Stimulated activated CD4-positive, alpha-beta T cell treated with anti-CD3 and anti-CD28 coated beads, Interleukin-1b, Interleukin-23, amount 100 ng/mL, for 48 hours (primary cell): Measurements from ENCODE around the gene ARID1B.

Source experiments
- DNase-seq: peaks from one replicate; pipeline ENCODE4 v3.0.0-alpha.2; 2020

The ARID1B gene

DNA sequence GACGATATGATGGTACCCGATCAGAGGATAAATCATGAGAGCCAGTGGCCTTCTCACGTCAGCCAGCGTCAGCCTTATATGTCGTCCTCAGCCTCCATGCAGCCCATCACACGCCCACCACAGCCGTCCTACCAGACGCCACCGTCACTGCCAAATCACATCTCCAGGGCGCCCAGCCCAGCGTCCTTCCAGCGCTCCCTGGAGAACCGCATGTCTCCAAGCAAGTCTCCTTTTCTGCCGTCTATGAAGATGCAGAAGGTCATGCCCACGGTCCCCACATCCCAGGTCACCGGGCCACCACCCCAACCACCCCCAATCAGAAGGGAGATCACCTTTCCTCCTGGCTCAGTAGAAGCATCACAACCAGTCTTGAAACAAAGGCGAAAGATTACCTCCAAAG, 423.9 kb downstream of the ARID1B start:
- DNase-seq: no peak

DNA sequence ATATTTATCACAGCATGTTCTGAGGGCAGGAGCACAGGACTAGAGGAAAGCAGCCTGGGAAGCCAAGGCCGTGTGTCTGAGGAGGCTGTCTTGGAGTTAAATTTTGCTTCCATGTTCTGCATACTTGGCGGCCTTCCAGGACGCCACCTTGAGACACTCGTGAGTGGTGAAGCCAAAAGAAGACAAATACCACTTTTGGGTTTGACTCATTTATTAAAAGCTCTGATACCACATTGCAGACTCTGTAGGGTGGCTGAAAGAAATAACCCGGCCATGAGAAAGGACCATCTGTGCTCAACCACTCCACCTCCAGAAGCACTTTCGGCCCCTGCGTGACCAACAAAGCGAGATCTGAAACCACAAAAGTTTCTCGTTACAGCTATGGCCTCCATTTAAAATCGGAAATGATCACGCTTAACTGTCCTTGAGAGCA, 426.1 kb downstream of the ARID1B start:
- DNase-seq: no peak

DNA sequence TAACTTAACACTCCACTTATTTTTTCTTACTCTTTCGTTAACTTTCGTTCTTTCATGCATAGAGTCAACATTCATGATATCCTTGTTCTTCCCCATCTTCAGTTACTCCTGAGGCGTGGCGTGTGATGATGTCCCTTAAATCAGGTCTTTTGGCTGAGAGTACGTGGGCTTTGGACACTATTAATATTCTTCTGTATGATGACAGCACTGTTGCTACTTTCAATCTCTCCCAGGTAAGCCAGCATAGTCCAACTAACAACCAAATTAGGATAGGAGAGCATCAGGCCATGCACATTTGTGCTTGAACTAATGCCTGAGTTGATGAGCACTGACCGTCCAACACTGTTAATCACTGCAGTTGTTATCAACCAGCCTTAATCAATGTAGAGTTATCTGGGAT, 426.6 kb downstream of the ARID1B start:
- no peak for DNase-seq

DNA sequence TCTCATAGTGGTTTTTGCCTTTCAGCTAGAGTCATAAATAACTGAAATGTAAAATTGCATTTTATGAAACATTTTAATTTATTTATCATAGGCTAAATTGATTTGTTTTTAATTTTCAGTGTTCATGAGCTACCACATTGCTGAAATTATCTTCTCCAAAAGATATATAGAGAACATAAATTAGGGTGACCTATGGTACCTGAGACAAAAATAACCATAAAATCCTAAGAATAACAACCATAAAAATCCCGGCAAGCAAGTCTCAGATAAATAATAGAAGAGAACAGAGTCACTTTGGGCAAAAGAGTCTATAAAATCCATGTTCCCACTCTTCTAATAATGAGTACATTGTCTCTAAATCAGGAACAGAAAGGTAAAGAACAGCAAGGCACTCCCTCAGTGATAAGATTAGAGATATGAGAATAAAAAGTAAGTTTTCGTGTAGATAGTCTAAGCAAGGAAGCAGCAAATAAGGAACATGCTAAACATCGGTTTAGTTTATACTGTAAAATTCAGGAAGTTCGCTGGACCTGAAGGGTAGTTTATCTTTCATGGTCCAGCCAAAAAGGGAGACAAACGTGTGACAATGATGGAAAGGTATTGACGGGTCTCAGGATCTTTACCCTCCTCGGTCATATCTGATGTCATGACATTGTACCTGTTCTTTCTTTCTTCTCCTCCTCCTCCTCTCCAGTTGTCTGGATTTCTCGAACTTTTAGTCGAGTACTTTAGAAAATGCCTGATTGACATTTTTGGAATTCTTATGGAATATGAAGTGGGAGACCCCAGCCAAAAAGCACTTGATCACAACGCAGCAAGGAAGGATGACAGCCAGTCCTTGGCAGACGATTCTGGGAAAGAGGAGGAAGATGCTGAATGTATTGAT, 428.5 kb downstream of the ARID1B start:
- DNase-seq: no peak

DNA sequence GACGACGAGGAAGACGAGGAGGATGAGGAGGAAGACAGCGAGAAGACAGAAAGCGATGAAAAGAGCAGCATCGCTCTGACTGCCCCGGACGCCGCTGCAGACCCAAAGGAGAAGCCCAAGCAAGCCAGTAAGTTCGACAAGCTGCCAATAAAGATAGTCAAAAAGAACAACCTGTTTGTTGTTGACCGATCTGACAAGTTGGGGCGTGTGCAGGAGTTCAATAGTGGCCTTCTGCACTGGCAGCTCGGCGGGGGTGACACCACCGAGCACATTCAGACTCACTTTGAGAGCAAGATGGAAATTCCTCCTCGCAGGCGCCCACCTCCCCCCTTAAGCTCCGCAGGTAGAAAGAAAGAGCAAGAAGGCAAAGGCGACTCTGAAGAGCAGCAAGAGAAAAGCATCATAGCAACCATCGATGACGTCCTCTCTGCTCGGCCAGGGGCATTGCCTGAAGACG, 429.2 kb downstream of the ARID1B start:
- no peak for DNase-seq

DNA sequence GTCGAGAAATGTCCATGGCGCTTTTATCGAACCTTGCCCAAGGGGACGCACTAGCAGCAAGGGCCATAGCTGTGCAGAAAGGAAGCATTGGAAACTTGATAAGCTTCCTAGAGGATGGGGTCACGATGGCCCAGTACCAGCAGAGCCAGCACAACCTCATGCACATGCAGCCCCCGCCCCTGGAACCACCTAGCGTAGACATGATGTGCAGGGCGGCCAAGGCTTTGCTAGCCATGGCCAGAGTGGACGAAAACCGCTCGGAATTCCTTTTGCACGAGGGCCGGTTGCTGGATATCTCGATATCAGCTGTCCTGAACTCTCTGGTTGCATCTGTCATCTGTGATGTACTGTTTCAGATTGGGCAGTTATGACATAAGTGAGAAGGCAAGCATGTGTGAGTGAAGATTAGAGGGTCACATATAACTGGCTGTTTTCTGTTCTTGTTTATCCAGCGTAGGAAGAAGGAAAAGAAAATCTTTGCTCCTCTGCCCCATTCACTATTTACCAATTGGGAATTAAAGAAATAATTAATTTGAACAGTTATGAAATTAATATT, 430.4 kb downstream of the ARID1B start:
- DNase-seq: no peak

DNA sequence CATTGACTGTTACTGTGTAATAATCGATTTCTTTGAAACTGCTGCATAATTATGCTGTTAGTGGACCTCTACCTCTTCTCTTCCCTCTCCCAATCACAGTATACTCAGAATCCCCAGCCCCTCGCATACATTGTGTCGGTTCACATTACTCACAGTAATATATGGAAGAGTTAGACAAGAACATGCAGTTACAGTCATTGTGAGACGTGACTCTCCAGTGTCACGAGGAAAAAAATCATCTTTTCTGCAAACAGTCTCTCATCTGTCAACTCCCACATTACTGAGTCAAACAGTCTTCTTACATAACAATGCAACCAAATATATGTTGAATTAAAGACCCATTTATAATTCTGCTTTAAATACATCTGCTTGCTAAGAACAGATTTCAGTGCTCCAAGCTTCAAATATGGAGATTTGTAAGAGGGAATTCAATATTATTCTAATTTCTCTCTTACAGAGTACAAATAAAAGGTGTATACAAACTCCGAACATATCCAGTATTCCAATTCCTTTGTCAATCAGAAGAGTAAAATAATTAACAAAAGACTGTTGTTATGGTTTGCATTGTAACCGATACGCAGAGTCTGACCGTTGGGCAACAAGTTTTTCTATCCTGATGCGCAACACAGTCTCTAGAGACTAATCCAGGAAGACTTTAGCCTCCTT, 432.8 kb downstream of the ARID1B start:
- no peak for DNase-seq

DNA sequence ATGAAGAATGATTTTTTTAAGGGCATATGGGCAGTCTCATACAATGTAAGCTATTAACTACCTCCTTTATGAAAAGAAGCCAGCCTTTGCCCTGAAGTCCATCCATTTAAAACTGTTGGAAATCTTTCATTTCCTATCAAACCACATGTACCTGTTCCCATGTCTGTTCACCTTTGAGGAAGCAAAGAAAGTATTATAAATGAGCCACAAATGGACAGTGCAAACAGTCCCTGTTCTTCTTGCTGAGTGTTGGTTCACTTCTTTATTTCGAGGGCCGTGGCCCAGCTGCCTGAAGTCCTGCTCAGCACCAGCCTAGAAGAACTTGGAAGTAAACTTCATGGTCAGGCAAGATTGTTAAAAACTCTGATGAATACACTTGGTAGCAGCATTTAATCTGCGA, 433.8 kb downstream of the ARID1B start:
- DNase-seq: no peak

DNA sequence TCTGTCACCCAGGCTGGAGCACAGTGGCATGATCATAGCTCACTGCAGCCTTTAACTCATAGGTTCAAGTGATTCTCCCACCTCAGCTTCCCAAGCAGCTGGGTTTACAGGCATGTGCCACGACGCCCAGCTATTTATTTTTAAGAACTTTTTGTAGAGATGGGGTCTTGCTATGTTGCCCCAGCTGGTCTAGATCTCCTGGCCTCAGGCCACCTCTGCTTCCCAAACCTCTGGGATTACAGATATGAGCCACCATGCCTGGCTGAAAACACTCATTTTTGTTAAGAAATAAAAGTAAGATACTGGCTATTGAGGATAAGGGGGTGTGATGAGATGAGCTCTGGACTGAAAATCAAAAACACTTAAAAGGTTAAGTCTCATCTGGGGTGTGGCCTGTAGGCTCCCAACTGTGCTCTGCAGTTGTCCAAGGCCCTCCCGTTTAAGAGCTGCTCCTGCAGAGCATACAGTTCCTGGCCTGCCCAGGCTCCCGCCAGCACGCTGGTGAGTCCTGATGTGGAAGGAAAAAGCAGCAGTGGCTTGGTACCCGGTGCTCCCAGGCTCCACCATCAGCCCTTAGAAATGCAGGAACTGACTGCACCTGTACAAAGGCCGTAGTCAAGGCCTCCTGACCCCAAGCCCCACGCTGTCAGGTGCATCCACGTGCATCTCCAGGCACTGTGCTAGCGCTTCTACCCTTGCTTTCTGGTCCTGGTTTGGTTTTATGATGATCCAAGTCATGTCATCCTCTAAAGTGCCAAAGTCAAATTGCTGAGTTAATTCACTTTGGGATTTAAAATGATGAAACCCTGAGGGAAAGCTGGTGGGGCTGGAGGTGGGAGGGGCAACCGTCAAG, 434.7 kb downstream of the ARID1B start:
- no peak for DNase-seq

DNA sequence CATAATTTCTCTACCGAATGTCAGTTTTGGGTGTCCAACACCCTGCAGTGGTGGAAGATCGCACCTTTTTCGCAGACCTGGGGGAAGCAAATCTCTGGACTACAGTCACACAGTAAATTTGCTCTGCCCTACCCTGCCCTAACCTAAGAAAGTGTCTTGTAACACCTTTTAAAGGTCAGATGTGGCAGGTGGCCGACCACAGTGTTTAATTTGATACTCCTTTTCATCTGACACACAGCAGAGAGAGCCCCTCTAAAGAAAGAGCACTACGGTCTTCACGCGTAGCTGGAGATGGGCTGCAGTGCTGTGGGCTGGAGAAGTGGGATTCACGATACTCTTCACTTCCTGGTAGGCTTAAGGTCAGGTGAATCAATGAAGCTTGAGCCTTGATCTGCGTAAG, 436.2 kb downstream of the ARID1B start:
- no peak for DNase-seq

DNA sequence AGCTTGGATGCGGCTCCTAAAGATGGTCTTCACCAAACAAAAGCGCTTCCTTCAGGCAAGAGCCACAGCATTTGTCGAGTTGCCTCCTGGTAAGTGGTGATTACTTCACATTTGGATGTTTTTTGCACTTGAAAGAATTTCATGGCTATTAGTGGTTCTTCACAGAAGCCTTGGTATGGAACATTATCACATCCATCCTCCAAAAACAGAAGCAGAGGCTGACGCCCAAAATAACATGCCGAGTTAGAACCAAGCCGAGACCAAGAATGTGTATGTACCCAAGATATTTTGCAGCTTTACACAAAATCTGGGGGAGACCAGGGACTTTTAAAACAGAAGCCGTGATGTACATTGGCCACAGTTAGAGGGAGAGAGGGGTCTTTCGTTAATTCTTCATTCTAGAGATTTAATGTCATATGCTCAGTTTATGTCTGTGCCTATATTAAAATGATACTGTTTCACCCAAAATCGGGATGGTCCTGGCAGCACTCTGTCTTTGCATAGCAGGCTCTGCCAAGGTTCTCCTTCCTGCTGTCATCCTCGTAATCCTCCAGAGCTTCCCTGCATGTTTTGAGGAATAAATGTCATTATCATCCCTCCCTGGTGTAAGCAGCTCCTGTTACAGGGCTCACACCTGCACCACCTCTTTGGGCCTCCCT, 436.9 kb downstream of the ARID1B start:
- no peak for DNase-seq

DNA sequence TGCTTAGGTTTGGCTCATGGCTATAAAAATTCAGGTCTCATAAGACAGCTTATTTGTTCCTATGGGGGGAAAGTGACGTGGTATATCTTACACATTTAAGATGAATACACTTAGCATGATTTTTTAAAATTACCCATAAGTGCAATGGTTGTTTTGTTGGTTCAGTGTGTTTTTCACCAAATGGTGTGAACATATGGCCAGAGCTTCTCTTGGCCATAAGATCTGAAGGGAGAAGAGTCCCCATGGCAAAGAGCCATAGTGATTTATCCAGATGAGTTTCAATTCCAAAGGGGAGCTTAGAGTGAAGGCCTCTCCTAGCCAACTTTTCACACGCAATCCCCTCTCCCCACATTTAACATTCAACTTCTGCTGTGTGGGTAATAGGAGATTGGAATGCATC, 438.5 kb downstream of the ARID1B start:
- no peak for DNase-seq

DNA sequence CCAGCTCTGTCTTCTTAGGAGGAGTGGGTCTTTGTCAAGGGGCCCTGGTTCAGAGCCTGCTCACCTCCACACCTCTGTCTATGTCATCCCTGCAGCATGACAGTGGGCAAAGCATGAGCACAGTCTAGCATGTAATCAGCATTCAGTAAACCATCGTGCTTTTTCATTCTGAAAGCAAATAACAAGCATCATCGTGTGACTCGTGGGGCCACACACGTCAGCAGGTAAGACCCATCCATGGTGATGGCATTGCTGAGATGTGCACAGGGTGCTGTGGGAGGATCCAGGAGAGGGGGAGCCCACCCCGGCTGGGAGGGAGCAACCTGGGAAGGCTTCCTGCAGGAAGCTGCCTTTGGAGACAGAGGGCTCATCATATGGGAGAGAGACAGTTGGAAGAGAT, 439.4 kb downstream of the ARID1B start:
- peak; percentile 55 for DNase-seq

DNA sequence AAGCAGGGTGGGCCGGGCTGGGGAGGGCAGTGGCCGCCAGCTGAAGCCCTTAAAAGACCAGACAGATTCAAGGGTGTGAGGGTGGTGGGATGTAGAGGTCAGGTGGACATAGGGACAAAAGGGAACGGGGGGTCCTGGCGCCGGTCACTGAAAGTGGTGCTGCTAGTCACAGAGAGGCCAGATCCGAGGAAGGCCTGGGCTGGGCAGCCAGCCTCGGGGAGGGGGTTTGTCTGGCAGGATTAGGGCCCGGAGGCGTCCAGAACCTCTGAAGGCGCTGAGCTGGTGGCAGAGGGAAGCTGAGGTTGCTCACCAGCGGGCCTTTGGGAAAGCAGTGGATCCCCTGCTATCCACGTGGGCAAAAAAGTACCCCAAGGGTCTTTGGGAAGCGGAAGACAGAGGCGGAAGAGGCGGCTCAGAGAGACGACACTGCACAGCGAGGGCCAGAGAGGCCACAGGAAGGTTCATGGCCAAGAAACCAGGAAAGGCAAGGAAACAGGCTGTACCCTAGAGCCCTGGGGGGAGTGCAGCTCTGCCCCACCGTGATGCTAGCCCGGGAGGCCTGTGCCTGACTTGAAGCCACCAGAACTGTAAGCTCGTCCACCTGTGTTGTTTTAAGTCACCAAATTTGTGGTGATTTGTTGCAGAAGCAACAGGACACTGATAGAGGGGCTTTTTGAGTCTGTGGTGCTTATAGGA, 440.2 kb downstream of the ARID1B start:
- DNase-seq: no peak

DNA sequence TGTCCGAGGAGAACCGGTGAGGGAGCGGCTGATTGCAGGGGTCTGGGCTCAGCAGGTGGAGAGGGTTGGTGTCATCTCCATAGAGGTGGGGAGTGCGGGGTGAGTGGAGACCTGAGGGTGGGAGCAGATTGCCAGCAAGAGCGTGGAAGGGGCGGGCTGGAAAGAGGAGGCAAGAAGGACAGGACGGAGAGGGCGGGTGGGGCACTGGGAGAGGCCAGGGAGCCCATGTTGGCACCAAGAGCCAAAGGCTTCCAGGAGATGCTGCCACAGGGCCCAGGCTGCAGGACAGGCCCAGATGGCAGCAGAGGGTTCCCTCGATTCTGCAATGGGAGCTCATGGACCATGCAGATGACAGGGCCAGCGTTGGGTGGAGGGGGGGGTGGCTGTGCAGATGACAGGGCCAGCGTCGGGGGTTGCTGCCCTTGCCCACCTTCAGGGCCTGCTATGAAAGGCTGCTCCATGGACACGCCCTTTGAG, 440.8 kb downstream of the ARID1B start:
- no peak for DNase-seq

DNA sequence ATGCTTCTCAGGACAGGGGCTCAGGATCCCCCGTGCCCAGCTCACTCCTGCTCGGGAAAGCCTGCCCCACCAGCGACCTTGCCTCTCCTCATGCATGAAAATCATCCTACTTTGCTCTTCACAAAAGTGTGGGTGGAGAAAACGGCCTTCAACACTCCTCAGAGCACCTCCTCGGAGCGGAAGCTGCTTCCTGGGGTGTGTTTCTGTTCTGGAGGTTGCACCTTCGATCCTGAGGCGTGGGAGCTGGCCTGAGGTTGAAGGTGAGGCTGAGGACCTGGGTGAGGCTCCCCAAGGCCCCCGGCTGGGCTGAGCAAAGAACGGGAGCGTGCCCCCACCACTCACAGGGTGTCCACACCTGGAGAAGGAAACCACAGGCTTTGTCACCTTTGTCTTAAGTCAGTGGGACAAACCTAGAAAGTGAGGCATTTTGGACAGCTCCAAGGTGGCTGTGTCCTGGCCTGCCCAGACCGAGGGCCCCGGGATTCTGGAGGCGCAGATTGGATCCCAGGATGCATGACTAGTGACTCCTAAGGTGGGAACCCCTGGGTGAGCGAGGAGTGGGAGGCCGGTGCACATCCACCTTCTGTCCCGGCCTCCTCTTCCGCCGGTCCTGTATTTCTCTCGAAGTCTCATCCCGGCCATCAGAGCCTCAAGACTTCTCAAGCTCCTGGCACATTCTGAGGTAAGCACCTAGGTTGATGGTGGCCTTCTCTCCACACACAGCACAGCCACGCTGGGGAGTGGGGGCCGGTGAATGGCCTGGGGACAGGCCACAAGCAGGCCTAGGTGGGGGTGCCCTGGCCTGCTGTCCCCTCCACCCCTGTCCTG, 441.4 kb downstream of the ARID1B start:
- DNase-seq: no peak

DNA sequence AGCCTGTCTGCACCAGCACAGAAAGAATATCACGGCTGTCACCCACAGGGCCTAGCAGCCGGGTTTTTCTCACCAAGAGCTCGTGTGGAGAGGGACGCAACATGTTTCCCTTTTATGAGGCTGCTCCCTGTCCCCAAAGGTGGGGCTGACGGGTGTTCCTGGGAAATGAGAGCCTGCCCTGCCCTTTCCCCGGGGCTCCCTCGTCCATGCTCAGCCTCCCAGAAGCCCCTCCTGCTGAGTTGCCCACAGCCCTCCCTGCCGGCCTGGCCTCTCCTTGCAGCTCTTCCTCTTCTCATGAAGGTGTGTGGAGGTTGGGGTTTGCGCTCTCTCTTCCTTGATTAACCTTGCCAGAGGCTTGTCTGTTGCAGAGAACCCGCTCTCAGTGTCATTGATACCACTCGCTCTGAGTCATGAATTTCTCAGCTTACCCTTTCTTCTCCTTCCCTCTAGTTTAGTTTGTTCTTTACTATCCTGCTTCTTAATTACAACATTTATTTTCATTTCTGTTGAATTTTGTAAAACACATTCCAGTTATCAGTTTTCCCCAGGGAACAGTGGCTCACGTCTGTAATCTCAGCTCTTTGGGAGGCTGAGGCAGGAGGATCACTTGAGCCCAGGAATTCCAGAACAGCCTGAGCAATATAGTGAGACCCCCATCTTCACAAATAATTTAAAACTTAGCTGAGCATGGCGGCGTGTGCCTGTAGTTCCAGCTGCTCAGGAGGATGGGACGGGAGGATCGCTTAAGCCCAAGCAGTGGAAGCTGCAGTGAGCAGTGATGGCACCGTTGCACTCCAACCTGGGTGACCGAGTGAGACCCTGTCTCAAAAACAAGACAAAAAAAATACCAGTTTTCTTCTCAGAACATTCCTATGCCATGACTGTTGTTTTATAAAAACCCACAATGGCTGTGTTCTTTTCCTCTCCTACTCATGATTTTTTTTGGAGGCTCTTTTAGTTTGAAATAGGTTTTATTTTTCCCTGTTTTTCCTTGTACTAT, 442.3 kb downstream of the ARID1B start:
- DNase-seq: no peak

DNA sequence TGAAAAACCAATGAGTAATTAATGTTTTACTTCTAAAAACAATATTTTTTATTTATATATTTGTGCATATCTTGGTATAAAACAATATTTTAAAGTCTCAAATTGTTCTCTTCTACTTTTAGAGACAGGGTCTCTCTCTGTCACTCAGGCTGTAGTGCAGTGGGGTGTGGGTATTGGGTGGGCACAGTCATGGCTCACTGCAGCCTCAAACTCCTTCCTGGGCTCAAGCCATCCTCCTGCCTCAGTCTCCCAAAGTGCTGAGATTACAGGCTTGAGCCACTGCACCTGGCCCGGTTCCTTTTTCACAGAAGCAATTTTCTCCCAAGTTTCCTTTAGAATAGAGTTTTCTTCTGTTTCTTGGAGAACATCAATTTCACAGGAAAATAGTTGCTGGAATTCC, 443.3 kb downstream of the ARID1B start:
- DNase-seq: no peak

DNA sequence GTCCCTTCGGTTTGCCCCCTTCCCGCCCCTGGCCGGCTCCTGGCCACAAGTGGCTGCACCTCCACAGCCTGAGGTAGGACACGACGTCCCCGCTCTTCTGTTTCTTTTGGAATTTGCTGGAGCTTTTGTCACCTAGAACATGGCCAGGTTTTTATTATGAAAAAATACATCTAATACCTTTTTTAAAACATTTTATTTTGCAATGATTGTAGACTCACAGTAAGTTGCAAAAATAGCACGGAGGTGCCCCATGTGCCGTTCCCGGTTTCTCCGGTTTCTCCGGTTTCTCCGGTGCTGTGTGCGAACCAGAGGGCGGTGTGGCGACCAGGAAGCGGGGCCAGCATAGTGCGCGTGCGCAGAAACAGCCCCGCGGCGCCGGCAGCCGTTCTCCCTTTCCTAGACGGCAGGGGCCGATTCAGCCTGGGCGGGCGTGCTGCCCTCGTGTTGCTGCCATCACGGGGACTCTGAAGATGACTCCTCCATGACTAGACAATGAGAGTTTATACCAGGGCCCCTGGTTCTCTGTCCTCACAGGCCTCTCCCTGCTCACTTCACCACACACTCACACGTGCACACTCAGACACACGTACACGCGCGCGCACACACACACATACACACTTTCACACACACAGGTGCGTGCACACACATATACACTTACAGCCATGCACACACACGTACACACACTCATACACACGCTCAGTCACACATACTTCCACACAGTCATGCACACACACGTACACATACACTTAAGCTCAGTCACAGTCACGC, 444.1 kb downstream of the ARID1B start:
- peak; percentile 91 for DNase-seq
